Neural progenitor cell (in vitro differentiated cells): ENCODE results near the gene SMIM35. TPM values are rescaled to one million over a fixed set of nuclear protein-coding genes. Genes with fewer than 3 reads are reported as not detected.

ENCODE experiments used
- DNase-seq: peaks from one replicate; pipeline ENCODE4 v3.0.0-alpha.2; 2016; ENCODE audit warnings: low spot score
- H2AFZ ChIP-seq: fragments of 200-600 bp; sonication (generic); replicated peaks from 2 replicates; pipeline ENCODE4 v1.6.1; 2016; ENCODE audit warnings: antibody characterized with exemption
- H3F3A ChIP-seq: fragments of 200-600 bp; sonication (generic); 2 replicates; pipeline ENCODE4 v1.6.1; 2016; ENCODE audit warnings: antibody characterized with exemption, low read depth
- H3K27ac ChIP-seq: fragments of 200-600 bp; sonication (generic); 2 replicates; pipeline ENCODE4 v1.5.1; 2016; ENCODE audit warnings: mild to moderate bottlenecking
- H3K27me3 ChIP-seq: fragments of 200-600 bp; sonication (generic); 2 replicates; pipeline ENCODE4 v1.6.1; 2016; ENCODE audit warnings: mild to moderate bottlenecking, moderate library complexity
- H3K36me3 ChIP-seq: fragments of 200-600 bp; sonication (generic); 2 replicates; pipeline ENCODE4 v1.5.1; 2016
- H3K4me1 ChIP-seq: fragments of 200-600 bp; sonication (generic); 2 replicates; pipeline ENCODE4 v1.6.1; 2016; ENCODE audit warnings: mixed run types
- H3K4me2 ChIP-seq: fragments of 200-600 bp; sonication (generic); 2 replicates; pipeline ENCODE4 v1.6.1; 2016
- H3K4me3 ChIP-seq: fragments of 200-600 bp; sonication (generic); 2 replicates; pipeline ENCODE4 v1.5.1; 2016
- H3K79me2 ChIP-seq: fragments of 200-600 bp; sonication (generic); 2 replicates; pipeline ENCODE4 v1.6.1; 2016; ENCODE audit warnings: low read depth
- H3K9ac ChIP-seq: fragments of 200-600 bp; sonication (generic); 2 replicates; pipeline ENCODE4 v1.6.1; 2016
- H3K9me3 ChIP-seq: fragments of 200-600 bp; sonication (generic); 2 replicates; pipeline ENCODE4 v1.5.1; 2016; ENCODE audit warnings: low read depth
- H4K20me1 ChIP-seq: fragments of 200-600 bp; sonication (generic); 2 replicates; pipeline ENCODE4 v1.6.1; 2016; ENCODE audit warnings: low read depth
- H3K27ac Mint-ChIP-seq: 3 replicates; pipeline ENCODE4 v1.8.0; 2021; ENCODE audit warnings: mixed read lengths
- H3K27me3 Mint-ChIP-seq: 2 replicates; pipeline ENCODE4 v1.8.0; 2022; ENCODE audit warnings: low read depth, mild to moderate bottlenecking, inconsistent platforms, moderate library complexity, mixed read lengths; ENCODE audit not compliant: insufficient read depth
- H3K36me3 Mint-ChIP-seq: 3 replicates; pipeline ENCODE4 v1.8.0; 2021; ENCODE audit warnings: mixed read lengths
- H3K4me1 Mint-ChIP-seq: 3 replicates; pipeline ENCODE4 v1.8.0; 2021; ENCODE audit warnings: mixed read lengths
- H3K4me3 Mint-ChIP-seq: 3 replicates; pipeline ENCODE4 v1.8.0; 2021; ENCODE audit warnings: mild to moderate bottlenecking, moderate library complexity, mixed read lengths
- H3K9me3 Mint-ChIP-seq: 3 replicates; pipeline ENCODE4 v1.8.0; 2020; ENCODE audit warnings: mixed read lengths
- CTCF ChIP-seq: fragments of 200-600 bp; sonication (generic); IDR thresholded peaks from 2 replicates; pipeline ENCODE4 v1.5.1; 2017; ENCODE audit warnings: antibody characterized with exemption, mild to moderate bottlenecking
- EZH2 ChIP-seq: fragments of 200-600 bp; sonication (generic); IDR thresholded peaks from 2 replicates; pipeline ENCODE4 v1.6.1; 2017; ENCODE audit warnings: antibody characterized with exemption, mild to moderate bottlenecking, moderate library complexity
- EZH2phosphoT487 ChIP-seq: fragments of 200-600 bp; sonication (generic); IDR thresholded peaks from 2 replicates; pipeline ENCODE4 v1.6.1; 2017; ENCODE audit warnings: antibody characterized with exemption
- total RNA-seq: library from RNA; depleted of rRNA; stranded (reverse); fragments of >200 nt; gene quantifications from 2 replicates; pipeline ENCODE4 v1.2.3, GENCODE V29; 2015; ENCODE audit warnings: low replicate concordance

The SMIM35 gene
- total RNA-seq, 1 donor from 2014 or later, result not detected

- no peak overlapping the region for H3K27ac ChIP-seq
- no peaks in the 10 kb centered on the region for H3F3A ChIP-seq
- H3K4me1 ChIP-seq, result peaks cover 13% of the 10 kb centered on the region
- Mint-ChIP-seq H3K27ac (peak overlapping the region; percentile 46), H3K4me1 (peaks cover 28% of the 10 kb centered on the region), H3K9me3 (peaks cover 9% of the 10 kb centered on the region), H3K27me3 (peaks cover 19% of the 10 kb centered on the region), H3K4me3 (peak overlapping the region; percentile 3), H3K36me3 (no peaks in the 10 kb centered on the region)
- H3K79me2 ChIP-seq, result no peaks in the 10 kb centered on the region
- no peaks in the 10 kb centered on the region for H3K9me3 ChIP-seq
- H2AFZ ChIP-seq, result peak overlapping the region; percentile 63
- H3K4me2 ChIP-seq, result peak overlapping the region; percentile 12
- DNase-seq, result no peak
- H3K9ac ChIP-seq, result no peak overlapping the region
- H3K4me3 ChIP-seq, result no peak overlapping the region
- H3K36me3 ChIP-seq, result no peaks in the 10 kb centered on the region
- H3K27me3 ChIP-seq, result no peaks in the 10 kb centered on the region
- TF ChIP-seq EZH2, result no peak
- TF ChIP-seq EZH2phosphoT487, result no peak
- TF ChIP-seq CTCF, result no peak
- H4K20me1 ChIP-seq, result no peaks in the 10 kb centered on the region
These were observed 3.7 kb downstream of the SMIM35 start for GRCh38 chr11:118082880-118083552.

- Histone ChIP-seq H4K20me1 (no peaks in the 10 kb centered on the region), H3K9ac (no peak overlapping the region), H3K36me3 (no peaks in the 10 kb centered on the region), H3K4me3 (no peak overlapping the region), H3K27ac (no peak overlapping the region), H3K4me2 (no peak overlapping the region), H2AFZ (no peak overlapping the region), H3K79me2 (no peaks in the 10 kb centered on the region), H3F3A (no peaks in the 10 kb centered on the region), H3K9me3 (no peaks in the 10 kb centered on the region), H3K4me1 (peaks cover 13% of the 10 kb centered on the region), H3K27me3 (no peaks in the 10 kb centered on the region)
- TF ChIP-seq EZH2phosphoT487 (no peak), CTCF (no peak), EZH2 (no peak)
- peaks cover 30% of the 10 kb centered on the region for H3K4me1 Mint-ChIP-seq
- peak overlapping the region; percentile 32 for H3K27ac Mint-ChIP-seq
- peaks cover 21% of the 10 kb centered on the region for H3K27me3 Mint-ChIP-seq
- no peak for DNase-seq
- no peaks in the 10 kb centered on the region for H3K36me3 Mint-ChIP-seq
- no peak overlapping the region for H3K4me3 Mint-ChIP-seq
- peaks cover 2% of the 10 kb centered on the region for H3K9me3 Mint-ChIP-seq
These were observed 5.4 kb downstream of the SMIM35 start for GRCh38 chr11:118081241-118081958.

GRCh38 chr11:118080296-118080695, 6.5 kb downstream of the SMIM35 start:
- H3K4me1 ChIP-seq, result peaks cover 8% of the 10 kb centered on the region
- H3K9ac ChIP-seq, result no peak overlapping the region
- Mint-ChIP-seq H3K4me1 (peaks cover 32% of the 10 kb centered on the region), H3K36me3 (no peaks in the 10 kb centered on the region), H3K27me3 (peaks cover 19% of the 10 kb centered on the region), H3K9me3 (no peaks in the 10 kb centered on the region), H3K4me3 (no peak overlapping the region), H3K27ac (no peak overlapping the region)
- no peaks in the 10 kb centered on the region for H3K79me2 ChIP-seq
- H4K20me1 ChIP-seq, result no peaks in the 10 kb centered on the region
- H3F3A ChIP-seq, result no peaks in the 10 kb centered on the region
- H3K4me3 ChIP-seq, result no peak overlapping the region
- H3K9me3 ChIP-seq, result no peaks in the 10 kb centered on the region
- H2AFZ ChIP-seq, result no peak overlapping the region
- no peak for TF ChIP-seq EZH2
- TF ChIP-seq CTCF, result no peak
- no peak for TF ChIP-seq EZH2phosphoT487
- no peak for DNase-seq
- no peak overlapping the region for H3K4me2 ChIP-seq
- H3K27me3 ChIP-seq, result no peaks in the 10 kb centered on the region
- no peak overlapping the region for H3K27ac ChIP-seq
- H3K36me3 ChIP-seq, result no peaks in the 10 kb centered on the region
